Measurements from ENCODE around the gene UBXN10.

Gene UBXN10

GRCh38 chr1:20152599-20152930 lies 33.3 kb upstream of the UBXN10 start:
- DNase-seq = no peak

- DNase-seq = no peak
Measured at GRCh38 chr1:20153000-20153418, 32.9 kb upstream of the UBXN10 start.

DNA sequence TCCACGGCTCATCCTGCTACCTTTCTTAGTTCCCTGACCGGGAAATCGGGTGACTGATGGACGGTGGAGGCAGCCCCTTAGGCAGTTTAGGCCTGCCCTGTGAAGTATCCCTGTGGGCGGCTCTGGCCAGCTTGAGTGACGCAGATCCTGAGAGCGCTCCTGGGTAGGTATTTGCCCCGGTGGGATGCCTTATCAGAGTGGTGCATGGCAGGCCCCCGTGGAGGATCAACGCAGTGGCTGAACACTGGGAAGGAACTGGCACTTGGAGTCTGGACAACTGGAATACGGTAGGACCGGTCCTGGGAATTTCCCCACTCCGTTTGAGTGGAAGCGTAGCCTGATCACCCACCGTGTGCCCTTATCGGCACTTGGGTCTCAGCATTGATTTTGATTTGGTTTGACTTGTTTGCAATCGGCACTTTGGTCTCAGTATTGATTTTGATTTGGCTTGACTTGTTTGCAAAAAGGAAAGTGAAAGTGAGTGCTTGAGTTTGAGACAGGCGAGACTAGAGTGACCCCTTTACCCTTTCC lies 31.5 kb upstream of the UBXN10 start:
- no peak for DNase-seq

- no peak for DNase-seq
Measured at GRCh38 chr1:20158358-20159070, 27.4 kb upstream of the UBXN10 start.

- DNase-seq = no peak
Measured at GRCh38 chr1:20160034-20160433, 25.9 kb upstream of the UBXN10 start.

GRCh38 chr1:20164694-20165202 lies 21.1 kb upstream of the UBXN10 start:
- no peak for DNase-seq

DNA sequence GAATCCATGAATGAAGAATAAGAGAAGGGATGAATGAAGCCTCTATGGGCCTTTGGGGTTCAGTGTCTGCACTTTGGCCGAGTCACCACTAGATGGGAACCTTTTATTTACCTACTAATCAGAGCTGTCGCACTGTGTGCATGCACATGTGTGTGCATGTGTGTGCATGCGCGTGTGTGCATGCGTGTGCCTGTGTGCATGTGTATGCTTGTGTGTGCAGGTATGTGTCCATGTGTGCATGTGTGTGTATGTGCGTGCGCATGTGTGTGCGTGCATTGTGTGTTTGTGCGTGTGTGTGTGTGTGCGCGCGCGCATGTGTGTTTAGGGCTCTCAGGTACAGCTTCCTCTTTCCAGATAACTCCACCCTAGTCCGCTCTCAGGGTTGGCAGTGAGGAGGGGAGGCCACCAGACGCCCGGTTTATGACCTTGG lies 20.4 kb upstream of the UBXN10 start:
- no peak for DNase-seq

DNA sequence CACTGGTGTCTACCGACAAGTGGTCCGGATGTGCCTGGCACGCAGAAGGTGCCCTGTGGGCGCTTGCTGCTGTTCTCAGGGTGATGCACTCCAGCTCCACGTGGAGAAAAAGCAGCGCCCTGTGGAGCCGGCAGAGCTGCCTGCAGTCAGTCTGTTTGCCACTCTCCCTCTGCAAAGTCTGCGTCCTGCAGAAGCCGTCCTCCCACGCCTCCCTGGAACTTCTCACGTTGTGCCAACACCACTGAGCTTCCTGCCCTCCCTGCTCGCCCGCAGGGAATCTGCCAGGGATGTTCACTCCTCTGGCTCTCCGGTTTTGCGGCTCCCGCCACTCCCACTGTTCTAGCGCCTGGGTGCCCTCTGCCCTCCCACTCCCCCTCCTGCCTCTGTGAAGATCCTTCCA lies 19.8 kb upstream of the UBXN10 start:
- no peak for DNase-seq

GRCh38 chr1:20167126-20167525 lies 18.8 kb upstream of the UBXN10 start:
- no peak for DNase-seq

GRCh38 chr1:20168564-20169491 lies 17.1 kb upstream of the UBXN10 start:
- DNase-seq = no peak

DNA sequence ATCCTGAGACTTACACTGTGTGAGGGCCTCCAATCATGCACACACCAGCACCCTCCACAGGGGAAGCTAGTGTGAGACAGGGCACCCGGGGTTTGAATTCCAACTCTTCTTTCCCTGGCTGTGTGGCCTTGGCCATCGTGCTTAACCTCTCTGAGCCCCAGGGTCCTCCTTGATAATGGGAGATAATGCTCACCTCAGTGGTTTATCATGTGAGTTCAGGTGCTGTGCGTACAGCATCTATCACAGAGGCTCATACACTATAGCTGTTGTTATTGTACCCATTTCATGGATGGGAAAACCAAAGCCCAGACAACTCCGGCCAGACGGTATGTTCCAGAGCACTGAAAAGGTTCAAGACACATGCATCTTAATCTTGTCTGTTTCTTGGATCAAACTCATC lies 16.0 kb upstream of the UBXN10 start:
- no peak for DNase-seq

DNA sequence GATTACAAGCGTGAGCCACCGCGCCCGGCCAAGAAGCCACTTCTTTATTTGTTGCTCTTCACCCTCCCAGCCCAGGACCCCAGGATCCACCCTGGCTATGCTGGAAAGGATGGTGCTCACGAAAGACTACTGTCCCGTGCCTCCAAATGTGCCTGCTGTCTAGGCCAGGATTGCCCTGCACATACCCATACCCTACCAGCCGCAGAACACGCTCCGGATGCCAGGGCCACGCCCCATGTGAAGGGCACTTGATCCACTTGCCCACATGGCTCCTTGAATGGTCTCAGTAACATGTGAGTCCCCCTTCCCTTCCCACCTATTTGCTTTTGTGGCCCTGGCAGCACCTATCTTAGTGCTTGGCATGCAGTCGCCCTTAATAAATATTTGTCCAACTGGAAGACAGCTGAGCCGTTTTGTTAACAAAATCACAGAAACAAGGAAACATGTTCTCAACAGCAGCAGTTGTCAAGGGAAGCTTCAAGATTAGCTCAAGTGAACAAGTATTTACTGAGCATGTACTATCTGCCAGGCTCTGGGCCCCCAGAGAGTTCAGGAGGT lies 13.8 kb upstream of the UBXN10 start:
- no peak for DNase-seq

- DNase-seq = no peak
Measured at GRCh38 chr1:20174937-20175666, 10.8 kb upstream of the UBXN10 start.

DNA sequence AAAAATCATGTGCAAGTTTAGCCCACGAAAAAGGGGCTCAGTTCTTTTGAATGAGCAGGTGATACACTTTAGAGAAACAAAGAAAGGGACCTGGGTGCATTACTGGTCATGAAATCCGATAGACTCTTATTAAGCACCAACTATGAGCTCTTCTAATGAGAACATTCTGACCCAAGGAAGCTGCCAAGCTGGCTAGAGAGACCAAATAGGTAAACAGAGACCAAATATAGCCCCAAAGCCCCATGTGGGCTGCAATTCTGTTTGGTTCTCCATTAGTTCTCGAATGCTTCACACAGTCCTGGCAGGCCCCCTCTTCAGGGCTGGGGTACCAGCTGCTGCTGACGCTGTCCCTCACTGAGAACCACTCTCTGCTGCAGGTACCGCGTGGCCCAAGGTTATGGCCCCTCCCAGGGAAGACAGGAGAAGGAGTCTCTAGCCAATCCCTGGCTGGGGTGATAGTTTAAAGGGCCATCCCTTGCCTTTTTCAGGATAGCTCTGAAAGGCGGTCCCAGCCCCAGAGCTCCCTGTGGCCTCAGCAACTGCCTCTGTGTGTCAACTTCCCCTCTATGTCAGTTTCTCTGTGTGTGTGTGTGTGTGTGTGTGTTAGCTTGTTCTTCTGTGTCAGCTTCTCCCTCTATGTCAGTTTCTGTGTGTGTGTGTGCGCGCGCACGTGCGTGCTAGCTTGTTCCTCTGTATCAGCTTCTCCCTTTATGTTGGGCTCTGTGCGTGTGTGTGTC lies 7.1 kb upstream of the UBXN10 start:
- DNase-seq = no peak

GRCh38 chr1:20179371-20180128 lies 6.3 kb upstream of the UBXN10 start:
- no peak for DNase-seq

- no peak for DNase-seq
Measured at GRCh38 chr1:20180129-20180843, 5.6 kb upstream of the UBXN10 start.

- DNase-seq = no peak
Measured at GRCh38 chr1:20180844-20181207, 5.1 kb upstream of the UBXN10 start.

GRCh38 chr1:20182415-20182814 lies 3.5 kb upstream of the UBXN10 start:
- DNase-seq = no peak

DNA sequence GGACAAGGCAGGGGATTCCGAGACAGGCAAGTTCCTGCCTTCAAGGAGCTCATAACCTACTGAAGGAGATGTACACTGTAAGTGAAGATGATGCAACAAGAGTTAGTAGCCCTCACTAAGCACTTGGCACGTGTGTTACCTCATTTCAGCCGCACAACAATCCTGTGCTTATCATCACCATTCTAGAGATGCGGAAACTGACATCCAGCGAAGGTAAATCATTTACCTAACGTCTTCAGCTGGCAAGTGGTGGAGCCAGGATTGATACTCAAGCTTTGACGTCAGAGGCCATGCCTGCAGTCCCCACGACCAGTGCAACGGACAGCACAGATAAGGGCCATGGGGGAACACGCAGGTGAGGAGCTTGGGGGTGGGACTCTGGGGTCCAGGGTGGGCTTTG lies 2.9 kb upstream of the UBXN10 start:
- DNase-seq = no peak

GRCh38 chr1:20183616-20184271 lies 2.2 kb upstream of the UBXN10 start:
- DNase-seq = no peak

All from activated effector memory CD4-positive, alpha-beta T cell treated with Interleukin-2 at 50 U/mL for 16 hours (primary cell).